ENCODE results near the gene LCOR.

The LCOR gene

GRCh38 chr10:97016728-97017473 is 184.8 kb downstream of the LCOR start:
- intact Hi-C loops (cut with micrococcal nuclease), result no loop called here
- Mint-ChIP-seq H3K4me3 (no peak overlapping the region), H3K27me3 (no peaks in the 10 kb centered on the region), H3K4me1 (ENCODE audit: low read depth) (no peaks in the 10 kb centered on the region), H3K9me3 (no peaks in the 10 kb centered on the region), H3K36me3 (ENCODE audit: low read depth) (no peaks in the 10 kb centered on the region), H3K27ac (no peak overlapping the region)

GRCh38 chr10:97017474-97017903 is 185.4 kb downstream of the LCOR start:
- no peaks in the 10 kb centered on the region for H3K4me1 Mint-ChIP-seq (ENCODE audit: low read depth)
- no peaks in the 10 kb centered on the region for H3K36me3 Mint-ChIP-seq (ENCODE audit: low read depth)
- no peak overlapping the region for H3K4me3 Mint-ChIP-seq
- H3K9me3 Mint-ChIP-seq, result no peaks in the 10 kb centered on the region
- no peak overlapping the region for H3K27ac Mint-ChIP-seq
- intact Hi-C loops (cut with micrococcal nuclease), result no loop called here
- H3K27me3 Mint-ChIP-seq, result no peaks in the 10 kb centered on the region

- Mint-ChIP-seq H3K4me1 (ENCODE audit: low read depth) (peaks cover 1% of the 10 kb centered on the region), H3K27me3 (no peaks in the 10 kb centered on the region), H3K36me3 (ENCODE audit: low read depth) (no peaks in the 10 kb centered on the region), H3K4me3 (no peak overlapping the region), H3K27ac (no peak overlapping the region), H3K9me3 (no peaks in the 10 kb centered on the region)
- intact Hi-C loops (cut with micrococcal nuclease), result no loop called here
Observed at GRCh38 chr10:97018251-97019212, 186.4 kb downstream of the LCOR start.

GRCh38 chr10:97019213-97019844 is 187.2 kb downstream of the LCOR start:
- no peak overlapping the region for H3K27ac Mint-ChIP-seq
- no peaks in the 10 kb centered on the region for H3K36me3 Mint-ChIP-seq (ENCODE audit: low read depth)
- intact Hi-C loops (cut with micrococcal nuclease), result no loop called here
- no peaks in the 10 kb centered on the region for H3K9me3 Mint-ChIP-seq
- H3K4me3 Mint-ChIP-seq, result no peak overlapping the region
- no peaks in the 10 kb centered on the region for H3K27me3 Mint-ChIP-seq
- H3K4me1 Mint-ChIP-seq (ENCODE audit: low read depth), result peaks cover 5% of the 10 kb centered on the region

GRCh38 chr10:97020452-97021400 is 188.6 kb downstream of the LCOR start:
- H3K27ac Mint-ChIP-seq, result no peak overlapping the region
- intact Hi-C loops (cut with micrococcal nuclease), result loop anchor here (10.0 kb wide), 2 partner anchors 256 to 626 kb away; no protein-coding TSS in a partner anchor
- H3K9me3 Mint-ChIP-seq, result no peaks in the 10 kb centered on the region

GRCh38 chr10:97022616-97023015 is 190.5 kb downstream of the LCOR start:
- peaks cover 5% of the 10 kb centered on the region for H3K4me1 Mint-ChIP-seq (ENCODE audit: low read depth)
- H3K4me3 Mint-ChIP-seq, result no peak overlapping the region
- H3K27me3 Mint-ChIP-seq, result no peaks in the 10 kb centered on the region
- H3K36me3 Mint-ChIP-seq (ENCODE audit: low read depth), result no peaks in the 10 kb centered on the region
- no peaks in the 10 kb centered on the region for H3K9me3 Mint-ChIP-seq
- intact Hi-C loops (cut with micrococcal nuclease), result loop anchor here (10.0 kb wide), 2 partner anchors 258 to 628 kb away; no protein-coding TSS in a partner anchor
- no peak overlapping the region for H3K27ac Mint-ChIP-seq

More at GRCh38 chr10:97020452-97021400, 188.6 kb downstream of the LCOR start:
- Mint-ChIP-seq H3K4me3 (no peak overlapping the region), H3K36me3 (ENCODE audit: low read depth) (no peaks in the 10 kb centered on the region), H3K27me3 (no peaks in the 10 kb centered on the region), H3K4me1 (ENCODE audit: low read depth) (peaks cover 5% of the 10 kb centered on the region)

GRCh38 chr10:97023401-97024167 is 191.5 kb downstream of the LCOR start:
- intact Hi-C loops (cut with micrococcal nuclease), result loop anchor here (10.0 kb wide), 2 partner anchors 259 to 629 kb away; no protein-coding TSS in a partner anchor
- no peak overlapping the region for H3K27ac Mint-ChIP-seq

GRCh38 chr10:97024168-97025073 is 192.3 kb downstream of the LCOR start:
- no peaks in the 10 kb centered on the region for H3K36me3 Mint-ChIP-seq (ENCODE audit: low read depth)

More at GRCh38 chr10:97023401-97024167, 191.5 kb downstream of the LCOR start:
- H3K36me3 Mint-ChIP-seq (ENCODE audit: low read depth), result no peaks in the 10 kb centered on the region
- no peak overlapping the region for H3K4me3 Mint-ChIP-seq
- peaks cover 5% of the 10 kb centered on the region for H3K4me1 Mint-ChIP-seq (ENCODE audit: low read depth)
- no peaks in the 10 kb centered on the region for H3K27me3 Mint-ChIP-seq
- no peaks in the 10 kb centered on the region for H3K9me3 Mint-ChIP-seq

GRCh38 chr10:97025613-97026242 is 193.6 kb downstream of the LCOR start:
- no peaks in the 10 kb centered on the region for H3K36me3 Mint-ChIP-seq (ENCODE audit: low read depth)
- H3K9me3 Mint-ChIP-seq, result no peaks in the 10 kb centered on the region
- H3K27ac Mint-ChIP-seq, result no peak overlapping the region

More at GRCh38 chr10:97024168-97025073, 192.3 kb downstream of the LCOR start:
- intact Hi-C loops (cut with micrococcal nuclease), result loop anchor here (5.0 to 10.0 kb wide), 5 partner anchors 112 to 630 kb away; no protein-coding TSS in a partner anchor
- H3K4me3 Mint-ChIP-seq, result no peak overlapping the region
- no peak overlapping the region for H3K27ac Mint-ChIP-seq
- H3K9me3 Mint-ChIP-seq, result no peaks in the 10 kb centered on the region
- H3K27me3 Mint-ChIP-seq, result no peaks in the 10 kb centered on the region
- peaks cover 5% of the 10 kb centered on the region for H3K4me1 Mint-ChIP-seq (ENCODE audit: low read depth)

GRCh38 chr10:97028126-97028831 is 196.2 kb downstream of the LCOR start:
- Mint-ChIP-seq H3K27ac (no peak overlapping the region), H3K4me1 (ENCODE audit: low read depth) (peaks cover 5% of the 10 kb centered on the region), H3K36me3 (ENCODE audit: low read depth) (no peaks in the 10 kb centered on the region), H3K27me3 (no peaks in the 10 kb centered on the region), H3K9me3 (no peaks in the 10 kb centered on the region), H3K4me3 (no peak overlapping the region)
- intact Hi-C loops (cut with micrococcal nuclease), result loop anchor here (5.0 to 10.0 kb wide), 5 partner anchors 116 to 633 kb away; no protein-coding TSS in a partner anchor

More at GRCh38 chr10:97025613-97026242, 193.6 kb downstream of the LCOR start:
- Mint-ChIP-seq H3K4me1 (ENCODE audit: low read depth) (peaks cover 5% of the 10 kb centered on the region), H3K27me3 (no peaks in the 10 kb centered on the region), H3K4me3 (no peak overlapping the region)
- intact Hi-C loops (cut with micrococcal nuclease), result loop anchor here (5.0 to 10.0 kb wide), 5 partner anchors 113 to 631 kb away; no protein-coding TSS in a partner anchor

All from dendritic cell treated with granulocyte-macrophage colony-stimulating factor and Interleukin-4, amounts not matched to agents 40 ng/mL and 50 ng/mL, for 4 days (primary cell).